Inferior parietal cortex (tissue), 1 donor: ENCODE data around the gene FBLL1.
"Not testable (repeated sequence)": the region's sequence is repeated elsewhere in the genome, so short reads cannot be mapped to it uniquely, and the experiment has no call there.

Experiments used
- DNase-seq: peaks from one replicate; pipeline ENCODE4 v3.0.0-alpha.2; 2016; ENCODE audit errors: extremely low spot score

FBLL1 gene

GRCh38 chr5:168528521-168529373 lies at the start of gene FBLL1:
Gene FBLL1, plus strand, starts transcription at chr5:168529305. Its CDS starts 200 bp downstream, at chr5:168529505.
- DNase-seq, result no peak

- DNase-seq, result no peak
These were observed 48.5 kb upstream of the FBLL1 start for GRCh38 chr5:168480601-168481000.

DNA sequence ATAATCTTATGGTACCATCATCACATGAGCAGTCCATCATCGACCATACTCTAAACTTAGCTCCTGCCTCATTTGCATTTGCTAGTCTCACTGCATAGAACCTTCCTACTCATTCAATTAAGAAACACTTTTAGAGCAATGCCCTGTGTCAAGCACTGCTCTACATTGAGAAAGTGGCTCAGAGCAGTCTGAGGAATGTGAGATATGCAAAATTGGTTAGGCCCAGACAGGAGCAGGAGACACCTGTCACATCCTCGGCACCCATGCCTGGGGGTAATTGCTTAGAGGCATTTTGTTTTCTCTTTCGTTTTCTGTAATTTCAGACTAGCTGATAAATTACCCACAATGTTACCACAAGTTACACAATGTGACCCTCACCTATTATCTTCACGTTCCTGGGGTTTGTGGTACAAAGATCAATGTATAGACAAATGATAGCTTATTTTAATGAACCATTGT lies 47.7 kb upstream of the FBLL1 start:
- no peak for DNase-seq

DNA sequence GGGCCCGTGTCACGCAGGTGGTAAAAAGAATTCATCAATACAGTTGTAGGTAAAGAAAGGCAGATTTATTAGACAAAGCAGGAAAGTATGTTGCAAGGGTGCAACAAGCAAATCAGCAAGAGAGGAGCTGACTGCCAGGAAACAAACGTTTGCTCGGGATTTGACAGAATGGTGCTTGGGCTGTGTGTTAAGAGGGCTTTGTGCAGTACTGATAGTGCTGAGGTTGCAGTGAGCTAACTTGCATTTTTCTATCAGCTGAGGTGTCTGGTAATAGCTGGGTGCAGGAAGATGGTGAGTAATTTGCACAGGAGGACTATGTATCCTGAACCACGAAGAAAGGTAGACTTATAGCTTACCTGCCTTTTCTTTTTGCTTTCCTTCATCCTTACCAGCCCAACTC lies 46.7 kb upstream of the FBLL1 start:
- DNase-seq, result no peak

DNA sequence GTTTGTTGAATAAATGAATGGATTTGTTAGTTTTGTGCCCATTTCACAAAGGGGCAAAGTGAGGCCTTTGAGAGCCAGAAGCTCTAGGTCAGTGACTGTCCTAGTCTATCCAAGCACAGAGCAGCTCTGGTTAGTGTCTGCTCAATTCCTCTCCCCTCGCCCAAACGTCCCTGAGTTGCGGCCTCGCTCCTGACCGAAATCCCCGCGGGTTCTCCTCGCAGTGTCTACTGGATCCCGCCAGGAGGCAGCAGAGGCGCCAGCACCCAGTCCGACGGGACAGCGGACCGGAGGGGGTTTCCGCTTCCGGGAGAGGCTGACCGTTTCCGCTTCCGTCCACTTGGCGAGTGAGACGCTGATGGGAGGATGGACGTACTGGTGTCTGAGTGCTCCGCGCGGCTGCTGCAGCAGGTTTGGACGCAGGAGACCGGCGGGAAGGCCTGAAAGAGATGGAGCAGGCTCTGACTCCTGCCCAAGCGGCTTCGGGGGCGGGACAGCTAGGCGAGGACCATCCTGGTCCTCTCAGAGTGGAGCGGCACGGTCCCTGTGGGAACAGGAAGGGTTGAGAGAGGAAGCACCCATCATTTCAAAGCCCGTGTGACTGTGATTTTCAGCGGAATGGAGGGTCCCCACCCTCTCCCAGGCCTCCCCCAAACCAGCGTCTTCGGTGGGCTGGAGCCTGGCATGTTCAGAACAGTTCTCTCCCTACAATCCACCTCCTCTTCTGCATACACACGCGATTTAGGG lies 42.8 kb upstream of the FBLL1 start, which contains the start of gene RARS1:
Gene RARS1, plus strand, starts transcription at position 336 of the 744 bp plus-strand sequence. Its CDS starts 28 bp downstream, at position 364.
- DNase-seq, result peak; percentile 94

GRCh38 chr5:168489059-168489458 lies 40.0 kb upstream of the FBLL1 start:
- DNase-seq, result no peak

GRCh38 chr5:168494057-168494555 lies 35.0 kb upstream of the FBLL1 start:
- no peak for DNase-seq

DNA sequence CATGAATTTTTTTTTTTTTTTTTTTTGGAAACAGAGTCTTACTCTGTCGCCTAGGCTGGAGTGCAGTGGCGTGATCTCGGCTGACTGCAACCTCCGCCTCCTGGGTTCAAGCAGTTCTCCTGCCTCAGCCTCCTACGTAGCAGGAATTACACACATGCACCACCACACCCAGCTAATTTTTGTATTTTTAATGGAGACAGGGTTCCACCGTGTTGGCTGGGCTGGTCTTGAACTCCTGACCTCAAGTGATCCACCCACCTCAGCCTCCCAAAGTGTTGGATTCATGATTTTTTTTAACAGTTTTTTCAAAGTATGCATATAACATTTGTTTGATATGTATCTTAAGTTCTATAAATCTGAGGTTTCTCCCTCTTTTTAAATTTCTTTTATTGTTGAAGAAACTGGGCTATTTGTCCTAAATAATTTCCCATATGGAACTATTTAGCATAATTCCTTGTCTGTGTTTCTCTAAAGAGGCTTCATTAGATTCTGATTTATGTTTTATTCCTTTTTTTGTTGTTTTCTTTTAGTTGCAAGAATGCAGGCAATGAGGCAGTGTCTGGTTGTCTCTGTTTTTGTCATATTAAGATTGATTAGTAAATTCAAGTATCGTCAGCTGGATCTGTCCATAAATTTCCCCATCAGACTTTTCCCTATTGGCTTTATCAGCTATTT lies 26.4 kb upstream of the FBLL1 start:
- DNase-seq, result no peak

- no peak for DNase-seq
These were observed 15.2 kb upstream of the FBLL1 start for GRCh38 chr5:168513861-168514428.

DNA sequence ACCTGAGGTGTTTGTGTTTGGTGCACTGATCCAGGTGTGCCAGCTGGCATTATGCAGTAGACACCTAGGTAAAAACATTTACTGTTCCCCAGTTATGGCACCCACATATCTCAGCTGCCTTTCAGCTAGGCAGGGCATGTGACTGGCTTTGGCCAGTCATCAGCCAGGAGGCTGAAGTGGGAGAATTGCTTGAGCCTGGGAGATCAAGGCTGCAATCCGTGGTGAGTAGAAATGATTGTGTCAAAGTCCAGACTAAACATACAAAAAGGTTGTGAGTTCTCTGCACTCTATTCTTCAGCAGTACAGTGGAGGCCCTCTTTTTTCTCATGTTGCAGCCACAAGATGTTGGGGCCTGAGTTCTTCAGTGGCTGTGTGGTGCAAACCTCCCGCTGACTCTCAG lies 3.2 kb upstream of the FBLL1 start:
- no peak for DNase-seq

GRCh38 chr5:168527756-168528295 lies 1.3 kb upstream of the FBLL1 start:
- no peak for DNase-seq

DNA sequence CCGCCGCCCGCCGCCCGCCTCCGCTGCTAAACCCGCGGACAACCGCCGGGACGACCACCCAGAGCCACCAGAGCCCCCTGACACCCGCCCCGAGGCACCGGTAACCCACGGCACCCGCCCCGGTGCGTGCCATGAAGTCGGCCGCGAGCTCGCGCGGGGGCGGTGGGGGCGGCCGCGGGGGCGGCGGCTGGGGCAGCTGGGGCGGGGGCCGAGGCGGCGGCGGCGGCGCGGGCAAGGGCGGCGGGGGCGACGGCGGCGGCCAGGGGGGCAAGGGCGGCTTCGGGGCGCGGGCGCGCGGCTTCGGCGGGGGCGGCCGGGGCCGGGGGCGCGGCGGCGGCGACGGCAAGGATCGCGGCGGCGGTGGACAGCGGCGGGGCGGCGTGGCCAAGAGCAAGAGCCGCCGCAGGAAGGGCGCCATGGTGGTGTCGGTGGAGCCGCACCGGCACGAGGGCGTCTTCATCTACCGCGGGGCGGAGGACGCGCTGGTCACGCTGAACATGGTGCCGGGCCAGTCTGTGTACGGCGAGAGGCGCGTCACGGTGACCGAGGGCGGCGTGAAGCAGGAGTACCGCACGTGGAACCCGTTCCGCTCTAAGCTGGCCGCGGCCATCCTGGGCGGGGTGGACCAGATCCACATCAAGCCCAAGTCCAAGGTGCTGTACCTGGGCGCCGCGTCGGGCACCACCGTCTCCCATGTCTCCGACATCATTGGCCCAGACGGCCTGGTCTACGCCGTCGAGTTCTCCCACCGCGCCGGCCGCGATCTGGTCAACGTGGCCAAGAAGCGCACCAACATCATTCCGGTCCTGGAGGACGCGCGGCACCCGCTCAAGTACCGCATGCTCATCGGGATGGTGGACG lies 499 bp downstream of the FBLL1 start:
- DNase-seq, result no peak

- DNase-seq, result no peak
These were observed 1.6 kb downstream of the FBLL1 start for GRCh38 chr5:168530621-168531150.

DNA sequence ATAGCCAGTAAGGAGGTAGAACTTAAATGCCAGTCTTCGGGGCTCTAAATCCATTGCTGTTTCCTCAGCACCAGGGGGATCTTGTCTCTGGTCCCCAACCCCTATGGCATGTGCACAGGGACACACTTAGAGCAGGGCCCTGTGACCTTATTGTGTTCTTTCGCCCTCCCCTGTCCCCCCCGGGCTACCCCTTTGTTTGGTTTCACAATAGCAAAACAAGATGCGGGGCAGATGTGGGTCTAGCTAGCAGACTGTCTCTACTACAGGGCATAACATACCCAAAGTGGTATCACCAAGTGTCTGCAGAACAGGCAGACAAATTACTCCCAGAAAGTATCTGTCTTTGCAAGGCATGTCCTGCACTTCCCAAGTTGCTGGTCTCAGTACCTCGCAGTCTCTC lies 2.1 kb downstream of the FBLL1 start:
- no peak for DNase-seq

- DNase-seq, result no peak
These were observed 3.1 kb downstream of the FBLL1 start for GRCh38 chr5:168531987-168532864.

DNA sequence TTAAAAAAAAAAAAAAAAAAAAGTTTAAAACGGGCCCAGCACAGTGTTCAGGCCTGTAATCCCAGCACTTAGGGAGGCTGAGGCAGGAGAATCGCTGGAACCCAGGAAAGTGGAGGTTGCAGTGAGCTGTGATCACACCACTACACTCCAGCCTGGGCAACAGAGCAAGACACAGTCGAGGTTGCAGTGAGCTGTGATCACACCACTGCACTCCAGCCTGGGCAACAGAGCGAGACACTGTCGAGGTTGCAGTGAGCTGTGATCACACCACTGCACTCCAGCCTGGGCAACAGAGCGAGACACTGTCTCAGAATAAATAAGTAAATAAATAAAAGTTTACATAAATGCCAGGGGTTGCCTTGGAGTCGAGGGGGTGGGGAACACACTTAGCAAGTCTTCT lies 5.2 kb downstream of the FBLL1 start:
- DNase-seq, result not testable (repeated sequence)

- no peak for DNase-seq
These were observed 8.1 kb downstream of the FBLL1 start for GRCh38 chr5:168537176-168537575.

GRCh38 chr5:168549554-168549953 lies 20.4 kb downstream of the FBLL1 start:
- no peak for DNase-seq

DNA sequence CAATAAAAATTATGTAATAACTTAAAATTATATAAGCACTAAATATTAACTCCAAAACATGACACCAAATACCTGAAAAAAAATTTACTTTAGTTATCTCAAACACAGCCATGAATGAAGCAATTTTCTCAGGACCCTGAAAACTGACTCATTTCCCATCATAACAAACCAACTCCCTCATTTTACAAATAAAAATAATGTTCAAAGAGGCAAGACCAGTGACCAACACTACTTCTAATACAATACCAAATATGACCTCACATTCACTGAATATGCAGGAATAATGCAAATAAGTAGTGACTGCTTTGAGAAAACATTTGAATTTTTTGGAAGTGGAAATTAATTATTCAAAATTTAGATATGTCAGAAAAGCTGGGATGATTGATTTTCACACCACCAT lies 21.6 kb downstream of the FBLL1 start:
- no peak for DNase-seq
